SK-N-SH (cell line): ENCODE data around the gene VCAN.

Experiments
- CTCF ChIP-seq: fragments of 200-600 bp; sonication (generic); IDR thresholded peaks from 2 replicates; pipeline ENCODE4 v1.6.1; 2017; ENCODE audit warnings: antibody characterized with exemption, mild to moderate bottlenecking, moderate library complexity
- JUND ChIP-seq: IDR thresholded peaks from 2 replicates; pipeline ENCODE4 v1.4.0; 2012

GRCh38 chr5:83524991-83525390, 53.4 kb downstream of the VCAN start:
- no peak for TF ChIP-seq CTCF
- TF ChIP-seq JUND = no peak
